AG04450 (cell line): Measurements from ENCODE around the gene HILPDA. TPM values are rescaled to one million over a fixed set of nuclear protein-coding genes. Genes with fewer than 3 reads are reported as not detected.

ENCODE experiments used
- CTCF ChIA-PET: fragments of 300-600, 350-600 bp; formaldehyde crosslinking; extraction: SDS; loops from one replicate; lab custom pipeline; 2022; ENCODE audit warnings: antibody characterized with exemption, inconsistent platforms; lab: Charles Lee
- POLR2A ChIA-PET: fragments of 350-600 bp; formaldehyde crosslinking; extraction: SDS; loops from one replicate; lab custom pipeline; 2021; ENCODE audit warnings: antibody characterized with exemption, inconsistent platforms; lab: Yijun Ruan, JAX
- DNase-seq: peaks from one replicate; pipeline ENCODE4 v3.0.0-alpha.2; 2011; ENCODE audit warnings: low read depth, low spot score
- H3K27ac ChIP-seq: one replicate; pipeline ENCODE4 v1.5.1; 2012; ENCODE audit warnings: low read depth, low read length, control low read depth
- H3K27me3 ChIP-seq: one replicate; pipeline ENCODE4 v1.6.0; 2012; ENCODE audit warnings: low read length; ENCODE audit not compliant: control insufficient read depth, insufficient read depth
- H3K4me3 ChIP-seq: 2 replicates; pipeline ENCODE4 v1.5.1; 2011; ENCODE audit warnings: mild to moderate bottlenecking, low read depth, low read length, control low read depth
- H3K9me3 ChIP-seq: 2 replicates; pipeline ENCODE4 v1.5.1; 2012; ENCODE audit warnings: low read length; ENCODE audit not compliant: control insufficient read depth, insufficient read depth
- polyA plus RNA-seq: library from polyadenylated mRNA; depleted of rRNA; stranded (reverse); fragments of >200 nt; gene quantifications from 2 replicates; pipeline ENCODE4 v1.2.3, GENCODE V29; 2011
- TF ChIP-seq, protein P1 (sequence below): IDR thresholded peaks from 2 replicates; pipeline ENCODE4 v1.5.1; 2011; ENCODE audit warnings: low read depth, low read length, control low read depth, inconsistent platforms

Gene HILPDA
- polyA plus RNA-seq, 1 experiment: 15.9 TPM

DNA sequence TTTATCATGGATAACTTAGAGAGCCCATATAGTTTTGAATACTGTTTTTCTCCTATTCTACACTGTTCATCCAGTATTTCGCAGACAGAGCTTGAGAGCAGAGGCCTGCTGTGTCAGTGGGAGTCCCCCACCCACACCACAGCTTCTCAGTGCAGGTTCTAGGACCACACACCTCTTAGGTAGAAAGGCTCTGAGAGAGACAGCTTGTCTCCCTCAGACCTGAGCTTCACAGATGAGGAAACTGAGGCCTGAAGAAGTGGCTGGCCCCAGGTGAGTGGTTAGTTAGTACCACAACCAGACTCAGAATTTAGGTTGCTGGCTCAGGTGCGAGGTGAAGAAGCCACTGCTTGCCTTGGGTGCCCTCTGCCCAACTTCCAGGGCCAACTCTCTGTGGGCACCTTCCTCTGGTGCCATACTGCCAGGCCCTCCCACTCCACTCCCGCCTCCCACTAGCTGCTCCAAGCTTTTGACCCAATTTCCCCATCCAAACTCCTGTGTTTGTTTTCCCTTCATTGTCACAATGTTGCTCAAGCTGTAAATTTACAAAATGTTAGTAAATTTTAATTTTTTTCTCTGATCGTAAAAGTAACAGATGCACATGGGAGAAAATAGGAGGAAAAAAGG is 7.6 kb upstream of the HILPDA start:
- H3K27me3 ChIP-seq: peaks cover 19% of the 10 kb centered on the region
- ChIA-PET CTCF (interaction anchor here (1.4 to 2.7 kb wide), 4 partner anchors 10 to 22 kb away, joined by 3 to 12 read pairs (median 10); no protein-coding TSS in a partner anchor), POLR2A (no interaction called here)
- H3K4me3 ChIP-seq: no peak overlapping the region
- H3K27ac ChIP-seq: no peak overlapping the region
- TF ChIP-seq, protein P1, sequence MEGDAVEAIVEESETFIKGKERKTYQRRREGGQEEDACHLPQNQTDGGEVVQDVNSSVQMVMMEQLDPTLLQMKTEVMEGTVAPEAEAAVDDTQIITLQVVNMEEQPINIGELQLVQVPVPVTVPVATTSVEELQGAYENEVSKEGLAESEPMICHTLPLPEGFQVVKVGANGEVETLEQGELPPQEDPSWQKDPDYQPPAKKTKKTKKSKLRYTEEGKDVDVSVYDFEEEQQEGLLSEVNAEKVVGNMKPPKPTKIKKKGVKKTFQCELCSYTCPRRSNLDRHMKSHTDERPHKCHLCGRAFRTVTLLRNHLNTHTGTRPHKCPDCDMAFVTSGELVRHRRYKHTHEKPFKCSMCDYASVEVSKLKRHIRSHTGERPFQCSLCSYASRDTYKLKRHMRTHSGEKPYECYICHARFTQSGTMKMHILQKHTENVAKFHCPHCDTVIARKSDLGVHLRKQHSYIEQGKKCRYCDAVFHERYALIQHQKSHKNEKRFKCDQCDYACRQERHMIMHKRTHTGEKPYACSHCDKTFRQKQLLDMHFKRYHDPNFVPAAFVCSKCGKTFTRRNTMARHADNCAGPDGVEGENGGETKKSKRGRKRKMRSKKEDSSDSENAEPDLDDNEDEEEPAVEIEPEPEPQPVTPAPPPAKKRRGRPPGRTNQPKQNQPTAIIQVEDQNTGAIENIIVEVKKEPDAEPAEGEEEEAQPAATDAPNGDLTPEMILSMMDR: no peak
- no peaks in the 10 kb centered on the region for H3K9me3 ChIP-seq
- no peak for DNase-seq

DNA sequence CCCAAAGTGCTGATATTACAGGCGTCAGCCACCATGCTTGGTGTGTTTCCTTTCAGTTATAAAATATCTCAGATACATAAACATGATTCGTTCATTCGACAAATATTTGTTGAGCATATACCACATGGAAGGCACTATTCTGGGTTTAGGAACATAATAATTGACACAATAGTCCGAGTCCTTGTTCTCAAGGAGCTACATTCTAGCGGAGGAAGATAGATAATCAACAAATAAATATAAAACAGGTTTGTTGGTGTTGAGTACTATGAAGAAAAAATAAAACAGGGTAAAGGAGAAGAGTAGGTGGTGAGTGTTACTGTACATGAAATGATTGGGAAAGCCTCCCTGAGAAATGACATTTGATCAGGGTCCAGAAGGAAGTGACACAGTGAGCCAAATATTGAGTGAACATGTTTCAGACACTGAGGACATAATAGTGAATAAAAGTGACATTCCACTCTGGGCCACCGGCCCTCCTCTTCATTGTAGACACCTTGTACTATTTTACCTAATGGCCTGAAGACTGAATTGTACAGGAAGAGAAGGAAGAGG is 6.9 kb upstream of the HILPDA start:
- ChIA-PET CTCF (interaction anchor here (1.4 to 2.7 kb wide), 4 partner anchors 11 to 23 kb away, joined by 3 to 12 read pairs (median 10); no protein-coding TSS in a partner anchor), POLR2A (no interaction called here)
- TF ChIP-seq, protein P1: no peak
- Histone ChIP-seq H3K27ac (no peak overlapping the region), H3K4me3 (no peak overlapping the region), H3K9me3 (no peaks in the 10 kb centered on the region), H3K27me3 (peaks cover 17% of the 10 kb centered on the region)
- DNase-seq: no peak

DNA sequence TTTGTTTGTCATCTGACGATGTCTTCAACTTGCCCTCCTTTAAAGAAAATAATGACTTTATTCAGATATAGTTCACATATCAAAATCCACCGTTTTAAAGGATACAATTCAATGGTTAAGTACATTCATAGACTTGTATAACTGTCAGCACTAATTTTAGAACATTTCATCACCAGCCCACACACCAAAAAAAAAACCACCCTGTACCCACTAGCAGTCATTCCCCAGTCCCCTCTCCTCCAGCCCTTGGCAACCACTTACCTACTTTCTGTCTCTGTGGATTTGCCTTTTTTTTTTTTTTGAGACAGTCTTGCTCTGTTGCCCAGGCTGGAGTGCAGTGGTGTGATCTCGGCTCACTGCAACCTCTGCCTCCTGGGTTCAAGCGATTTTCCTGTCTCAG is 5.3 kb upstream of the HILPDA start:
- no peak for DNase-seq
- ChIA-PET POLR2A (no interaction called here), CTCF (interaction anchor here (0.6 to 2.1 kb wide), 2 partner anchors 11 to 25 kb away, joined by 3 to 9 read pairs; no protein-coding TSS in a partner anchor)

DNA sequence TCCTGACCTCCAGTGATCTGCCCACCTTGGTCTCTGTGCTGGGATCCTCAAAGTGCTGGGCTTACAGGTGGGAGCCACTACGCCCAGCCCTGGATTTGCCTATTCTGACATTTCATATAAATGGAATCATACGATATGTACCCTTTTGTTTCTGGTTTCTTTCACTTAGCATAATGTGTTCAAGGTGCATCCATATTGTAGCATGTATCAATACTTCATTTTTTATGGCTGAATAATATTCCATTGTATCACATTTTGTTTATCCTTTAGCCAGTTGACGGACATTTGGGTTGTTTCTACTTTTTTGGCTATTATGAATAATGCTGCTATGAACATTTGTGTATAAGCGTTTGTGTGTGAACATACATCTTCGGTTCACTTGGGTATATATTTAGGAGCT is 4.8 kb upstream of the HILPDA start:
- no peaks in the 10 kb centered on the region for H3K9me3 ChIP-seq
- POLR2A ChIA-PET: no interaction called here
- CTCF ChIA-PET: interaction anchor here (0.9 kb wide), 1 partner anchor 26 kb away, joined by 3 read pairs; no protein-coding TSS in a partner anchor
- no peak overlapping the region for H3K27ac ChIP-seq
- no peak overlapping the region for H3K4me3 ChIP-seq
- H3K27me3 ChIP-seq: peaks cover 14% of the 10 kb centered on the region
- TF ChIP-seq, protein P1: no peak
- DNase-seq: no peak

More for the DNA sequence above, 5.3 kb upstream of the HILPDA start:
- Histone ChIP-seq H3K4me3 (no peak overlapping the region), H3K27ac (no peak overlapping the region), H3K9me3 (no peaks in the 10 kb centered on the region), H3K27me3 (peaks cover 14% of the 10 kb centered on the region)
- TF ChIP-seq, protein P1: no peak

DNA sequence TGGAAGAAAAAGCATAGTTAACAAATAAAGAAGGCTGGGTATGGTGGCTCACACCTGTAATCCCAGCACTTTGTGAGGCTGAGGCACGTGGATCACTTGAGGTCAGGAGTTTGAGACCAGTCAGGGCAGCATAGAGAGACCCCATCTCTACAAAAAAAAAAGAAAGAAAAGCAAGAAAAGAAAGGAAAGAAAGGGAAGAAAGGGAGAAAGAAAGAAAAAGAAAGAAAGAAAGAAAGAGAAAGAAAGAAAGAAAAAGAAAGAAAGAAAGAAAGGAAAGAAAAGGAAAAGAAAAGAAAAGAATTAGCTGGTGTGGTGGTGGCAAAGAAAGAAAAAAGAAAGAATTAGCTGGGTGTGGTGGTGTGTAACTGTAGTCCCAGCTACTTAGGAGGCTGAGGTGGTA is 3.1 kb upstream of the HILPDA start:
- H3K27me3 ChIP-seq: peaks cover 6% of the 10 kb centered on the region
- no peaks in the 10 kb centered on the region for H3K9me3 ChIP-seq
- ChIA-PET POLR2A (no interaction called here), CTCF (interaction anchor here (0.7 to 6.4 kb wide), 2 partner anchors 9 to 25 kb away, joined by 5 to 110 read pairs; no protein-coding TSS in a partner anchor)
- no peak overlapping the region for H3K4me3 ChIP-seq
- DNase-seq: no peak
- no peak overlapping the region for H3K27ac ChIP-seq
- TF ChIP-seq, protein P1: no peak
